ENCODE measurements around the gene KIF6.

KIF6 gene

GRCh38 chr6:39608652-39609345 is 116.4 kb downstream of the KIF6 start:
- in situ Hi-C loops (cut with HindIII; ENCODE audit: low sequenced_read_pairs): no loop called here
- no peak overlapping the region for H3K4me3 ChIP-seq (ENCODE audit: low read depth, low read length)

DNA sequence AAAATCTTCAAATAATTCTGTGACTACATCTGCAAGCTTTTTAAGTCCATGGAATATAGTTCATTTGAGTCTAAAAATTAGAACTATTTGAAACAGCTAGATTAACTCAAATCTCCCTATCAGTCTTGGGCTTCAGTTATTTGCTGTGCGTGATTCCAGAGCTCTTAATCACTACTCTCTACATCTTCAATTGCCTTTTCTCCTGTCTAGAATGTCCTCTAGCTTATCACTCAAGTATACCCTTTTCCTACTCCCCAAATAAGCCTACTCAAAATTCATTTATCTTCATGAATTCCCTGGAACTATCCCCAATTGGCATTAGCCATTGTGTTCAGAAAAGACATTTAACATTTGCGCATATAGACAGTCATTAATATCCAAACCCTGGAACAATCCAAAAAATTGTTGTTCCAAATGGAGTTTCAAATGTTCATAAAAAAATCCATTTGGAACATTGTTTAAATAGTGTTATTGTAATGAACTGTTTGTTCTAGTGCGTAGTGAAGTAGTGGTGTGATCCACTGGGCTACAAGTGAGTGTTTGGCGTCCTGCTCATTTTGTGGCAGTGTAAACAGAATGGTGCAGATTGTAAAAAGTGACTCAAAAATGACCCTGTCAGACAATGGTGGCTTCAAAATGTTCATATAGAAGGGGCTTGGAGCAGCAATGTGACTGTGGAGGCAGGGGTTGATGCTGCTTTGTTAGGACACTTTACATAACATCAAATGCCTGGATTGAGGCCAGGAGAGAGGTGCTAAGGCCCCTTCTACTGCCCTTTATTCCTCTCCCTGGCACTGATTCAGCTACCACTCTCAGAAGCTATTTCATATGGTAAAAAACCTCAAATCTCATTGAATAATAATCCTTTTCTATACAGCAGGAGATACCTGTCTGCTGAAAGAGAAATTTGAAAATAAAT is 122.3 kb downstream of the KIF6 start:
- in situ Hi-C loops (cut with HindIII; ENCODE audit: low sequenced_read_pairs): no loop called here
- H3K4me3 ChIP-seq (ENCODE audit: low read depth, low read length): no peak overlapping the region
- no peak for DNase-seq (ENCODE audit: low read depth)
- TF ChIP-seq CTCF (IDR thresholded peaks at IDR 0.05; ENCODE audit: low read depth, low read length, missing control alignments): no peak

More at GRCh38 chr6:39608652-39609345, 116.4 kb downstream of the KIF6 start:
- no peak for DNase-seq (ENCODE audit: low read depth)
- TF ChIP-seq CTCF (IDR thresholded peaks at IDR 0.05; ENCODE audit: low read depth, low read length, missing control alignments): no peak

DNA sequence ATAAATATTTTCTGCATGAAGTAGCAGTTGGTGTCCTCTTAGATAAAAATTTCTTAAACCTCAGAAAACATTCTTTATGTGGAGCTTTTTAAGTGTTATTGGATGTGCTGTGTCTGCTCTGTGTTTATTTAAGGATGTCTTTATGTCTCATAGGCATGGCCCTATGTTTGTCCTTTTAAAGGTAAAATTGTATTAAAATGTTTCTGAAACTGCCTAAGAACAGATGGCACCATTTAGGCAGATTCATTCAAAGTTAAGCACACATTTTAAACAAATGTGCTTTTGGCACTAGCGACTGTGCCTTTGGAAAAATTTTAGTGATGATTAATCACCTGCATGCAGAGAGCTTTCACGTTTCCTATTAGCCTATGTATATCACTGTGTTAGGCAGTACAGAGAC is 125.2 kb downstream of the KIF6 start:
- TF ChIP-seq CTCF (IDR thresholded peaks at IDR 0.05; ENCODE audit: low read depth, low read length, missing control alignments): no peak
- H3K4me3 ChIP-seq (ENCODE audit: low read depth, low read length): no peak overlapping the region
- DNase-seq (ENCODE audit: low read depth): no peak
- in situ Hi-C loops (cut with HindIII; ENCODE audit: low sequenced_read_pairs): no loop called here

GRCh38 chr6:39599341-39599740 is 125.9 kb downstream of the KIF6 start:
- in situ Hi-C loops (cut with HindIII; ENCODE audit: low sequenced_read_pairs): no loop called here
- no peak for DNase-seq (ENCODE audit: low read depth)
- no peak overlapping the region for H3K4me3 ChIP-seq (ENCODE audit: low read depth, low read length)
- no peak for TF ChIP-seq CTCF (IDR thresholded peaks at IDR 0.05; ENCODE audit: low read depth, low read length, missing control alignments)

GRCh38 chr6:39594285-39594684 is 130.9 kb downstream of the KIF6 start:
- H3K4me3 ChIP-seq (ENCODE audit: low read depth, low read length): no peak overlapping the region
- no peak for TF ChIP-seq CTCF (IDR thresholded peaks at IDR 0.05; ENCODE audit: low read depth, low read length, missing control alignments)
- in situ Hi-C loops (cut with HindIII; ENCODE audit: low sequenced_read_pairs): no loop called here
- DNase-seq (ENCODE audit: low read depth): no peak

DNA sequence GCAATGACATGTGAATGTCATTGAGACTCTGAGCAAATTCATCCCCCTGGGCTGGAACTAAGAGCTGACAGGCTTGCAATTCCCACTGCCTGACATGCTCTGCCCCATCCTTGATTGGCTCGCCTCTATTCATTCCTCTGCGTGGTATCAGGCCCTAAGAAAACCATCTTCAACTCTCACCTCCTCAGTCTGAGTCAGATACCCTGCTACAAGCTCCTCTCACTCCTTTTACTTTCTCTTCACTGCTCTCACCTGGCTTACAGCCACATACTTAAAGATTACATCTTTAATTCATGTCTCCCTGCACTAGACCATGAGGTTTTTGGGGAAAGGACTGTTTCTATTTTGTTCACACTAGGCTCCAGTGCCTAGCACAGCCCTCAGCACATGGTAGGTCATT is 131.6 kb downstream of the KIF6 start:
- H3K4me3 ChIP-seq (ENCODE audit: low read depth, low read length): no peak overlapping the region
- no peak for DNase-seq (ENCODE audit: low read depth)
- TF ChIP-seq CTCF (IDR thresholded peaks at IDR 0.05; ENCODE audit: low read depth, low read length, missing control alignments): no peak
- in situ Hi-C loops (cut with HindIII; ENCODE audit: low sequenced_read_pairs): no loop called here
